CD4-positive, alpha-beta T cell treated with Interleukin-12 subunit alpha and Interleukin-12 subunit beta, for 1 hour (primary cell): ENCODE measurements around the gene PGAM1.
A peak's percentile ranks its signal among the peaks of the same experiment; 100 is the strongest.
"Not testable (repeated sequence)": the region's sequence is repeated elsewhere in the genome, so short reads cannot be mapped to it uniquely, and the experiment has no call there.

Experiments used
- DNase-seq: peaks from one replicate; pipeline ENCODE4 v3.0.0-alpha.2; 2020

The PGAM1 gene

GRCh38 chr10:97425964-97426775 is at the start of gene PGAM1:
Gene PGAM1 (plus strand): TSS chr10:97426191. CDS start chr10:97426308, 117 bp downstream.
- peak; percentile 98 for DNase-seq

DNA sequence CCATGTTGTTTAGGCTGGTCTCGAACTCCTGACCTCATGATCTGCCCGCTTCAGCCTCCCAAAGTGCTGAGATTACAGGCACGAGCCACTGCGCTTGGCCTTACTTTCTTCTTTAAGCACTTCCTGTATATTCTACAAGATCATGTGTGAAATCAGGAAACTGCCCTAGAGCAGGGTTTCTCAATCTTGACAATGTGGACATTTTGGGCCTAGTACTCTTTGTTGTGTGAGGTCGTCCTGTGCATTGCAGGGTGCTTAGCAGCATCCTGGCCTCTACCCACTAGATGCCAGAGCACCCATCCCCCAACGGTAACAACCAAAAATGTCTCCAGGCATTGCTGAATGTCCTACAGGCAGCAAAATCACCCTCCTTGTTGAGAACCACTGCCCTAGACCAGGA is 49.6 kb upstream of the PGAM1 start:
- DNase-seq = no peak

DNA sequence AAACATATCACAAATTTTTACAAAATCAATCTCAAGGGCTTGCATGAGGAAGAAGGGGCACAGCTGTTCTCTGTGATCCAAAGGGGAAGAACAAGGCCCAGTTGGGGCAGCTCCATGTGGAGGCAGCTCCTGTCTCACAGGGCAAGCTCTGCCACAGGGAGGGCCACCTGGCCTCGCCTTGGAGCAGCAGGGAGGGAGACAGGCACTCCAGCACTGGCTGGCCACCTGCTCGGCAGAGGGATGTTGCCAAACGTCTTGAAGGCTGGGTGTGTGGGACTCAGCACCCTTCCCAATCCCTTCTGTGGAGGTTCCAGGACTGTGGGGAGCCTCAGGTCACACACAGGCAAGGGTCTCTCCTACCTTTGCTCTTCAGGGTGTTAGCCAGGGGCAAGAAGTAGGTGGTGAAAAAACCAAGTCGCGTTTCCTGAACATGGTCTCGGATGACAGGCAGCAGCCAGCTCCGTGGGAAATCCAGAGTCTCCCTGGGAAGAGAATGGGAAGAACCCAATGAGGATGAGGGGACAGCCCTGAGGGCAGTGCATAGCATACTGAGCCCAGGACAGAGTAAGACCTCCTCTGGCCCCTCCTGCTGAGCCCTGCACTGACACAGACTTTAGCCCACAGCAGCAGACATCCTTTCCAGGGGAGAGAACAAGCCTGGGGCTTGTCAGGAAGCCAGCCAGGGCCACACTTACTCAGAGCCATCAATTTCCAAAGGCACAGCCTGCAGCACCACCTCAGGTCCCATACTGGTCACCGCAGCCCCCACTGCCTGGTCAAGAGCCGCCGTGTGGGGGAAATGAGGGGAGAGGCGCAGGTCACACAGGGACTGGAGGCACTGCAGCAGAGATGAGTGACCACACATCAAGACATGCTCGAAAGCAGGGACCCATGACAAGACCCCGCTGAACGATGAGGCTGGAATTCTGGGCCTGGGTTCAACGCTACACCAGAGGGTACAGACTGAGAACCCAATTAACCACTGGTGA is 46.8 kb upstream of the PGAM1 start:
- no peak for DNase-seq

- no peak for DNase-seq
Observed at GRCh38 chr10:97380516-97380915, 45.5 kb upstream of the PGAM1 start.

DNA sequence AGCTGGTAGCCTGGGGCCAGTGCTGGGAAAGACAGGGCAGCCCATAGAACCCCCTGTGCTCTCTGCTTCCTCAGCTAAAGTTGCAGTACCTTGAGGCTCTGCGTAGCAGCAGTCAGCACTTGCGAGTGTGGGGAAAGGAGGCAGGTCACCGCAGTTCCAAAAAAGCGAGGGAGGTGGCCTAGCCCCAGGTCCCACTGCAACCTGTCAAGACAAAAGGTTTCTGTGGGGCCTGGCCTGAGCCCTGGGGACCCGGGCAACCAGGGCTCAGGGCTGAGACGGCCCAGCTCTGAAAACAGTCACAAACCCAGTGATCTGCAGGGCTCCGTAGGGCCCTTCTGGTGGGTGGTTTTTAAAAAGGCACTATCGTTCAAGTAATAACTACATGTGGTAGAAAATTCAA is 44.4 kb upstream of the PGAM1 start:
- DNase-seq = no peak

- no peak for DNase-seq
Observed at GRCh38 chr10:97383159-97383558, 42.8 kb upstream of the PGAM1 start.

GRCh38 chr10:97384156-97384555 is 41.8 kb upstream of the PGAM1 start:
- DNase-seq = no peak

DNA sequence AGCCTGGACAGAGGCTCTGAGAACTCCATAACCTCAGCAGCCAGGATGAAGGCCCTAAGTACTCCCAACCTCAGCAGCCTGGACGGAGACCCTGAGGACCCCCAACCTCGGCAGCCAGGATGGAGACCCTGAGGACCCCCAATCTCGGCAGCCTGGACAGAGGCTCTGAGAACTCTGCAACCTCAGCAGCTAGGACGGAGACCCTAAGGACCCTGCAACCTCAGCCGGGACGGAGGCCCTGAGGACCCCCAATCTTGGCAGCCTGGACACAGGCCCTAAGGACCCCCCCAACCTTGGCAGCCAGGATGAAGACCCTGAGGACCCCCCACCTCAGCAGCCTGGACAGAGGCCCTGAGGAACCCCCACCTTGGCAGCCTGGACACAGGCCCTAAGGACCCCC is 41.4 kb upstream of the PGAM1 start:
- no peak for DNase-seq

DNA sequence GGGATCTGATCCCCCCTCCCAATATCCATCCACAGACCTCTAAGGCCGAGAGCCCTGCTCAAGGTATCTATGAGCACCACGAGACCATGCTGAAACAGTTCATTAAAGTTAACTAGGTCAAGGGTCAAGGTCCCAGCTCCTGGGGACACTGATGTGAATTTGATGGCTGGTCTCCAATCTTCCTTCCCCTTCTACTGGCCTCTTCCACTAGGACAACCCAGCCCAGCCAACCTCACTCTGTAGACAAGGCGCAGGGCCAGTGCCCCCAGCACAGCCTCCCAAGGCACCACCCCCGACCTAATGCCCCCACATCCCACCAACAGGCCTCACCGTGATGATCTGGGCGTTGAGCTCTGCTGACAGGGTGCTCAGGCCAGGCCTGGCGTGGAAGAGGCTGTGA is 40.4 kb upstream of the PGAM1 start:
- DNase-seq = no peak

GRCh38 chr10:97388152-97388551 is 37.8 kb upstream of the PGAM1 start:
- no peak for DNase-seq

DNA sequence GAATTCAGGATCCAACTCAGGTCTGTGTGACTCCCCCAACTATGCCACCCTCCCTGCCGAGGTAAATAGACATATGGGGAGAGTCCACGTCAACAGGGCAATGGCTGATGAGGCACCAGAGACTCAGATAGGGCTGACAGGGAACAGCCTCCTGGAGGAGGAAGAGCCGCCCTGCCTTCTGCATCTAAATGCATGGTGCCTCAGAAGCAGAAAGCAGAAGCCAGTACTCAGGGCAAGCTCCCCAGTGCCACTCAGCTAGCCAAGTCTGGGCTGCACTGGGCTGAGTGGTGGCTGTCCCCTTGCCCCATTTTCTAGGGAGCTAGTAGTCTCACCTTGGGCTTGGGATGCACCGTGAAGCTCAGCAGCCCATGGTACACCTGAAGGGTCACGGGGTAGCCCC is 35.9 kb upstream of the PGAM1 start:
- DNase-seq = no peak

DNA sequence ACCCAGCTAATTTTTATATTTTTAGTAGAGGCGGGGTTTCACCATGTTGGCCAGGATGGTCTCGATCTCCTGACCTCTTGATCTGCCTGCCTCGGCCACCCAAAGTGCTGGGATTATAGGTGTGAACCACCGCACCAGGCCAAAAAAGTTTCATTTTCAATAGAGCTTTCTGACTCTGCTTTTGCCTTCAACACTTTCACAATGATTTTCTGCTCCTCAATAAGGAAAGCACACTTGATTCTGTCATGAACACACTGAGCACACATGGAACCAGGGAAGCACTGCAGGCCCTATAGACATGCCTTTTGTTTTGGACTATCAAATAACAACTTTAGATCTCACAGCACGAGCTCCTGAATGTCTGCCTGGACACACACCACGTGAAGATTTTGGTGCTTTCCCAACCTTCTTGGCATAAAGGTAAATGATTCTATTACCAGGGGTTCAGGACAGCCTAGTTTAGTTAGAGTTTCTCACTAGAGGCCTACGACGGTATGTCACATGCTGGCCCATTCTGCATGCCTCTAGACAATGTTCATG is 32.9 kb upstream of the PGAM1 start:
- DNase-seq = no peak

- no peak for DNase-seq
Observed at GRCh38 chr10:97396056-97396455, 29.9 kb upstream of the PGAM1 start.

- DNase-seq = peak; percentile 49
Observed at GRCh38 chr10:97399843-97400545, 26.0 kb upstream of the PGAM1 start.

DNA sequence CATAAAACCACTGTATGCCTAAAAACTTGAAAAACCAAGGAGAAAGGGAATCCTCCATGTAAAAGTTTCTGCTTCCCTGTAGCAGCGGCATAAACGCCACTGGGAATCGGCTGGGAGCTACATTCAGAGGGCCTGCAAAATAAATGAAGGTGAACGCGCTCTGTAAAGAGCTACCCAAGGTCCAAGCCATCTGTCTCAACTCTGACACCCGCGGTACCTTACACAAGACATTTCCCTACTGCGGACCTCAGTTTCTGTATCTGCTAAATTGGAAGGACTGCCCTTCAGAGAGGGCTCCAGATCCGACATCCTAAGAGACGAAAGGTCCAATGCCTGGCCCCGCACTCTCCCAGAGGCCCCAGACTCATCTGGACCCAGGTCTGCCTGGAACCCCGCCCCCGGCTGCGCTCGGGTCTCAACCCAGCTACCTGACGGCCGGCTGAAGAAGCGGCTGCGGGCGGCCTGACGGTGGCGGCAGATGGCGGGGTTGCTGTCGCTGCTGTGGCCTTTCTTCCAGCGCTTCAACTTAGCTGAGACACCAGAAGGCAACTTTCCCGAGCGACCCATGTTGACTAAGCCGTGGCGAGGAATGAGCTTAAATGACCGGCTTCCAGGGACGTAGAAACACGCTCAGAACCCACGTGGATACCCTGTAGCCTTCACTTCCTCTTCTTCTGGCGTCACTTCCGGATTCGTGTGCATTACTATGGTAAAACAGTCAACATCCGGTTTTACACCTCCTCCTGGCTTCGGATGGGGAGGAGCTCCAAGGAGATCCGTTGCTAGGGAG is 25.1 kb upstream of the PGAM1 start, which contains the start of gene RRP12:
Gene RRP12 (minus strand): TSS at position 676 of the 790 bp plus-strand sequence. CDS start 109 bp downstream, at position 567.
- peak; percentile 95 for DNase-seq

DNA sequence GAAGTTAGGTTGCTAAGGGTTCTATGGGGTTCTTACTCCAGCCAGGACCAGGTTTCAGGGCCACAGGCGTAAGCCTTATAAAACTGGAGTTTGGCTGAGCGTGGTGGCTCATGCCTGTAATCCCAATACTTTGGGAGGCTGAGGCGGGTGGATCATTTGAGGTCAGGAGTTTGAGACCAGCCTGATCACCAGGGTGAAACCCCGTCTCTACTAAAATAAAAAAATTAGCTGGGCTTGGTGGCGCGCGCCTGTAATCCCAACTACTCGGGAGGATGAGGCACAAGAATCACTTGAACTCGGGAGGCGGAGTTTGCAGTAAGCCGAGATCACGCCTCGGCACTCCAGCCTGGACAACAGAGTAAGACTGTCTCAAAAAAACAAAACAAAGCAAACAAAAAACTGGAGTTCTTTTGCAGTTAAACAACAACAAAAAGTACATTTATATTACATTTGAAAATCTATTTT is 24.5 kb upstream of the PGAM1 start:
- DNase-seq = no peak

- no peak for DNase-seq
Observed at GRCh38 chr10:97404044-97404443, 21.9 kb upstream of the PGAM1 start.

- no peak for DNase-seq
Observed at GRCh38 chr10:97406064-97406463, 19.9 kb upstream of the PGAM1 start.

DNA sequence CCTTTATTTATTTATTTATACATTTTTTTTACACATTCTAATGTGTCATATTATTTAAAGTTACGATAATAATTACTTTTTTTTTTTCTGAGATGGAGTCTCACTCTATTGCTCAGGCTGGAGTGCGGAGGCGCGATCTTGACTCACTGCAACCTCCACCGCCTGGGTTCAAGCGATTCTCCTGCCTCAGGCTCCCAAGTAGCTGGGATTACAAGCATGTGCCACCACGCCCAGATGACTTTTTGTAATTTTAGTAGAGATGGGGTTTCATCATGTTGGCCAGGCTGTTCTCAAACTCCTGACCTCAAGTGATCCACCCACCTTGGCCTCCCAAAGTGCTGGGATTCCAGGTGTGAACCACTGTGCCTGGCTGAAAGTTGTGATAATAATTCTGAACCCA is 19.5 kb upstream of the PGAM1 start:
- DNase-seq = not testable (repeated sequence)

GRCh38 chr10:97407211-97407951 is 18.6 kb upstream of the PGAM1 start:
- peak; percentile 83 for DNase-seq

DNA sequence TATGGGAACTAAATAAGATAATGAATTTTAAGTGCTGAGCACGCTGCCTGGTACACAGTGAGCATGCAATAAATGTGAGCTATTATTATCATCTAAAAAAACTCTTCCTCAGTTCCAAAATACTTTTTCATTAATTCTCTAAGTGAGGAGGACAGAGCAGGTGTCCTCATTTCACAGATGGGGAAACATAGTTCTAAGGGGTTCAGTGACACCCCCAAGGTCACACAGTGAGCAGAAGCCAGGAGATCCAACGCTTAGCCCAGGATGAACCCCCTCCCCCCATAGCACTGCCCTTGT is 18.1 kb upstream of the PGAM1 start:
- DNase-seq = no peak
